ENCODE data around the gene LAMA4.

The LAMA4 gene

GRCh38 chr6:112193117-112193516, 61.2 kb downstream of the LAMA4 start:
- no peak overlapping the region for H3K4ac ChIP-seq (ENCODE audit: low read length)
- no peaks in the 10 kb centered on the region for H3K79me1 ChIP-seq (ENCODE audit: low read depth, low read length)
- H2BK120ac ChIP-seq (ENCODE audit: low read depth, low read length): no peak overlapping the region
- H3K4me3 ChIP-seq (ENCODE audit: low read length in 2 of 2): no peak overlapping the region
- no peak overlapping the region for H4K91ac ChIP-seq (ENCODE audit: low read depth, low read length, poor library complexity)
- no peaks in the 10 kb centered on the region for H3K27me3 ChIP-seq (ENCODE audit: control insufficient read depth in 3 of 3, insufficient read depth in 3 of 3, low read depth in 1 of 3, low read length in 3 of 3)
- H3K14ac ChIP-seq (ENCODE audit: low read length): no peak overlapping the region
- no peak overlapping the region for H2AK5ac ChIP-seq (ENCODE audit: low read depth, low read length)
- H2BK5ac ChIP-seq (ENCODE audit: low read length): no peak overlapping the region
- H2BK12ac ChIP-seq (ENCODE audit: low read length): no peak overlapping the region
- no peak overlapping the region for H3K4me2 ChIP-seq (ENCODE audit: insufficient read depth, low read length, poor library complexity, severe bottlenecking)
- H3K9ac ChIP-seq (ENCODE audit: low read depth, low read length, poor library complexity): no peak overlapping the region
- H3K18ac ChIP-seq (ENCODE audit: low read length): no peak overlapping the region
- no peak overlapping the region for H2BK15ac ChIP-seq (ENCODE audit: low read length)
- H2AFZ ChIP-seq (ENCODE audit: low read length): no peak overlapping the region
- no peaks in the 10 kb centered on the region for H3K36me3 ChIP-seq (replicated peaks in 1 of 2; ENCODE audit: control insufficient read depth in 2 of 2, insufficient read depth in 2 of 2, low read length in 2 of 2)
- no peaks in the 10 kb centered on the region for H3K9me3 ChIP-seq (replicated peaks in 1 of 2; ENCODE audit: control insufficient read depth in 2 of 2, insufficient read depth in 1 of 2, low read depth in 1 of 2, low read length in 2 of 2)
- no peak overlapping the region for H3K27ac ChIP-seq (replicated peaks; ENCODE audit: low read length)
- no peak overlapping the region for H4K8ac ChIP-seq (ENCODE audit: low read depth, low read length)
- DNase-seq (ENCODE audit: low spot score): no peak
- H3K4me1 ChIP-seq (ENCODE audit: control insufficient read depth in 2 of 2, insufficient read depth in 1 of 2, low read depth in 1 of 2, low read length in 2 of 2): peaks cover 2 to 4% of the 10 kb centered on the region in 2 donors
- H3K23ac ChIP-seq (ENCODE audit: low read depth, low read length, poor library complexity): no peak overlapping the region

GRCh38 chr6:112191509-112192020, 62.8 kb downstream of the LAMA4 start:
- no peak overlapping the region for H2AFZ ChIP-seq (ENCODE audit: low read length)
- DNase-seq (ENCODE audit: low spot score): no peak
- H3K18ac ChIP-seq (ENCODE audit: low read length): no peak overlapping the region
- H3K4me1 ChIP-seq (ENCODE audit: control insufficient read depth in 2 of 2, insufficient read depth in 1 of 2, low read depth in 1 of 2, low read length in 2 of 2): peaks cover 2 to 4% of the 10 kb centered on the region in 2 donors
- H3K36me3 ChIP-seq (replicated peaks in 1 of 2; ENCODE audit: control insufficient read depth in 2 of 2, insufficient read depth in 2 of 2, low read length in 2 of 2): no peaks in the 10 kb centered on the region
- H4K91ac ChIP-seq (ENCODE audit: low read depth, low read length, poor library complexity): no peak overlapping the region
- no peaks in the 10 kb centered on the region for H3K79me1 ChIP-seq (ENCODE audit: low read depth, low read length)
- no peak overlapping the region for H4K8ac ChIP-seq (ENCODE audit: low read depth, low read length)
- H2BK120ac ChIP-seq (ENCODE audit: low read depth, low read length): no peak overlapping the region
- H2BK12ac ChIP-seq (ENCODE audit: low read length): no peak overlapping the region
- no peak overlapping the region for H3K27ac ChIP-seq (replicated peaks; ENCODE audit: low read length)
- H3K4ac ChIP-seq (ENCODE audit: low read length): no peak overlapping the region
- H3K14ac ChIP-seq (ENCODE audit: low read length): no peak overlapping the region
- no peaks in the 10 kb centered on the region for H3K27me3 ChIP-seq (ENCODE audit: control insufficient read depth in 3 of 3, insufficient read depth in 3 of 3, low read depth in 1 of 3, low read length in 3 of 3)
- no peak overlapping the region for H3K9ac ChIP-seq (ENCODE audit: low read depth, low read length, poor library complexity)
- no peak overlapping the region for H3K23ac ChIP-seq (ENCODE audit: low read depth, low read length, poor library complexity)
- H2BK15ac ChIP-seq (ENCODE audit: low read length): no peak overlapping the region
- H3K9me3 ChIP-seq (replicated peaks in 1 of 2; ENCODE audit: control insufficient read depth in 2 of 2, insufficient read depth in 1 of 2, low read depth in 1 of 2, low read length in 2 of 2): no peaks in the 10 kb centered on the region
- no peak overlapping the region for H3K4me2 ChIP-seq (ENCODE audit: insufficient read depth, low read length, poor library complexity, severe bottlenecking)
- no peak overlapping the region for H2BK5ac ChIP-seq (ENCODE audit: low read length)
- no peak overlapping the region for H3K4me3 ChIP-seq (ENCODE audit: low read length in 2 of 2)
- H2AK5ac ChIP-seq (ENCODE audit: low read depth, low read length): no peak overlapping the region
- WGBS, 2 donors (ENCODE audit: extremely low coverage in 2 of 2, insufficient read length in 2 of 2, insufficient replicate concordance in 1 of 2): no CpG with 5 or more reads among the region's 7 CpGs

- H3K27ac ChIP-seq (replicated peaks; ENCODE audit: low read length): no peak overlapping the region
- H2BK120ac ChIP-seq (ENCODE audit: low read depth, low read length): no peak overlapping the region
- no peak for DNase-seq (ENCODE audit: low spot score)
- no peak overlapping the region for H3K9ac ChIP-seq (ENCODE audit: low read depth, low read length, poor library complexity)
- H2BK12ac ChIP-seq (ENCODE audit: low read length): no peak overlapping the region
- no peak overlapping the region for H3K4me2 ChIP-seq (ENCODE audit: insufficient read depth, low read length, poor library complexity, severe bottlenecking)
- no peak overlapping the region for H2BK5ac ChIP-seq (ENCODE audit: low read length)
- no peak overlapping the region for H2AK5ac ChIP-seq (ENCODE audit: low read depth, low read length)
- peaks cover 2 to 4% of the 10 kb centered on the region in 2 donors for H3K4me1 ChIP-seq (ENCODE audit: control insufficient read depth in 2 of 2, insufficient read depth in 1 of 2, low read depth in 1 of 2, low read length in 2 of 2)
- no peak overlapping the region for H2AFZ ChIP-seq (ENCODE audit: low read length)
- H2BK15ac ChIP-seq (ENCODE audit: low read length): no peak overlapping the region
- no peak overlapping the region for H3K23ac ChIP-seq (ENCODE audit: low read depth, low read length, poor library complexity)
- H3K14ac ChIP-seq (ENCODE audit: low read length): no peak overlapping the region
- H4K91ac ChIP-seq (ENCODE audit: low read depth, low read length, poor library complexity): no peak overlapping the region
- no peak overlapping the region for H4K8ac ChIP-seq (ENCODE audit: low read depth, low read length)
- no peaks in the 10 kb centered on the region for H3K36me3 ChIP-seq (replicated peaks in 1 of 2; ENCODE audit: control insufficient read depth in 2 of 2, insufficient read depth in 2 of 2, low read length in 2 of 2)
- WGBS, 2 donors (ENCODE audit: extremely low coverage in 2 of 2, insufficient read length in 2 of 2, insufficient replicate concordance in 1 of 2): no CpG with 5 or more reads among the region's 1 CpG
- no peaks in the 10 kb centered on the region for H3K27me3 ChIP-seq (ENCODE audit: control insufficient read depth in 3 of 3, insufficient read depth in 3 of 3, low read depth in 1 of 3, low read length in 3 of 3)
- H3K9me3 ChIP-seq (replicated peaks in 1 of 2; ENCODE audit: control insufficient read depth in 2 of 2, insufficient read depth in 1 of 2, low read depth in 1 of 2, low read length in 2 of 2): no peaks in the 10 kb centered on the region
- no peaks in the 10 kb centered on the region for H3K79me1 ChIP-seq (ENCODE audit: low read depth, low read length)
- no peak overlapping the region for H3K4ac ChIP-seq (ENCODE audit: low read length)
- no peak overlapping the region for H3K18ac ChIP-seq (ENCODE audit: low read length)
- H3K4me3 ChIP-seq (ENCODE audit: low read length in 2 of 2): no peak overlapping the region
Observed at GRCh38 chr6:112190164-112190563, 64.2 kb downstream of the LAMA4 start.

GRCh38 chr6:112189494-112189893, 64.9 kb downstream of the LAMA4 start:
- Histone ChIP-seq H3K23ac (ENCODE audit: low read depth, low read length, poor library complexity) (no peak overlapping the region), H4K91ac (ENCODE audit: low read depth, low read length, poor library complexity) (no peak overlapping the region), H3K4me3 (ENCODE audit: low read length in 2 of 2) (no peak overlapping the region), H2BK12ac (ENCODE audit: low read length) (no peak overlapping the region), H3K14ac (ENCODE audit: low read length) (no peak overlapping the region), H4K8ac (ENCODE audit: low read depth, low read length) (no peak overlapping the region), H3K27me3 (ENCODE audit: control insufficient read depth in 3 of 3, insufficient read depth in 3 of 3, low read depth in 1 of 3, low read length in 3 of 3) (no peaks in the 10 kb centered on the region), H3K9ac (ENCODE audit: low read depth, low read length, poor library complexity) (no peak overlapping the region), H2BK5ac (ENCODE audit: low read length) (no peak overlapping the region), H2BK120ac (ENCODE audit: low read depth, low read length) (no peak overlapping the region), H3K27ac (replicated peaks; ENCODE audit: low read length) (no peak overlapping the region), H2AFZ (ENCODE audit: low read length) (no peak overlapping the region), H2AK5ac (ENCODE audit: low read depth, low read length) (no peak overlapping the region), H3K4me1 (ENCODE audit: control insufficient read depth in 2 of 2, insufficient read depth in 1 of 2, low read depth in 1 of 2, low read length in 2 of 2) (peaks cover 4% of the 10 kb centered on the region in 2 donors), H3K4me2 (ENCODE audit: insufficient read depth, low read length, poor library complexity, severe bottlenecking) (no peak overlapping the region), H3K4ac (ENCODE audit: low read length) (no peak overlapping the region), H3K9me3 (replicated peaks in 1 of 2; ENCODE audit: control insufficient read depth in 2 of 2, insufficient read depth in 1 of 2, low read depth in 1 of 2, low read length in 2 of 2) (no peaks in the 10 kb centered on the region), H3K18ac (ENCODE audit: low read length) (no peak overlapping the region), H3K79me1 (ENCODE audit: low read depth, low read length) (no peaks in the 10 kb centered on the region), H2BK15ac (ENCODE audit: low read length) (no peak overlapping the region), H3K36me3 (replicated peaks in 1 of 2; ENCODE audit: control insufficient read depth in 2 of 2, insufficient read depth in 2 of 2, low read length in 2 of 2) (no peaks in the 10 kb centered on the region)
- no peak for DNase-seq (ENCODE audit: low spot score)
- WGBS, 2 donors (ENCODE audit: extremely low coverage in 2 of 2, insufficient read length in 2 of 2, insufficient replicate concordance in 1 of 2): no CpG with 5 or more reads among the region's 5 CpGs

All from neuronal stem cell (in vitro differentiated cells).